Immature natural killer cell (primary cell): ENCODE data around the gene AP1S2. TPM values are rescaled to one million over a fixed set of nuclear protein-coding genes. Genes with fewer than 3 reads are reported as not detected.

Source experiments
- DNase-seq, 3 donors: peaks; one replicate each; pipeline ENCODE4 v3.0.0; 2022; ENCODE audit warnings: mixed read lengths in 1 of 3
- H3K27ac Mint-ChIP-seq, 6 donors: one replicate each; pipeline ENCODE4 v1.8.0; 2020; ENCODE audit warnings: mixed read lengths in 6 of 6, mild to moderate bottlenecking in 5 of 6, inconsistent platforms in 4 of 6, moderate library complexity in 3 of 6
- H3K27me3 Mint-ChIP-seq, 3 donors: one replicate each; pipeline ENCODE4 v1.8.0; 2020 to 2021; ENCODE audit warnings: low read depth in 3 of 3, mild to moderate bottlenecking in 3 of 3, mixed read lengths in 3 of 3, moderate library complexity in 3 of 3, inconsistent platforms in 1 of 3
- H3K36me3 Mint-ChIP-seq, 3 donors: one replicate each; pipeline ENCODE4 v1.8.0; 2020; ENCODE audit warnings: mixed read lengths in 3 of 3, inconsistent platforms in 2 of 3, mild to moderate bottlenecking in 2 of 3
- H3K4me1 Mint-ChIP-seq, 2 donors: one replicate each; pipeline ENCODE4 v1.8.0; 2020; ENCODE audit warnings: inconsistent platforms in 2 of 2, mild to moderate bottlenecking in 2 of 2, mixed read lengths in 2 of 2, moderate library complexity in 1 of 2
- H3K4me3 Mint-ChIP-seq, 5 donors: one replicate each; pipeline ENCODE4 v1.8.0; 2020; ENCODE audit warnings: mild to moderate bottlenecking in 5 of 5, mixed read lengths in 5 of 5, inconsistent platforms in 3 of 5, moderate library complexity in 3 of 5
- H3K9me3 Mint-ChIP-seq, 6 donors: one replicate each; pipeline ENCODE4 v1.8.0; 2020; ENCODE audit warnings: mild to moderate bottlenecking in 6 of 6, mixed read lengths in 6 of 6, inconsistent platforms in 4 of 6, moderate library complexity in 3 of 6
- polyA plus RNA-seq, 3 donors: library from polyadenylated mRNA; unstranded; fragments of 300-500 nt; fragmentation: Illumina TruSeq; gene quantifications; one replicate each; pipeline ENCODE4 v1.2.3, GENCODE V29; 2021

The AP1S2 gene
- polyA plus RNA-seq, 3 donors from 2014 or later = 49.2 to 83.4 (median 71.3) TPM

DNA sequence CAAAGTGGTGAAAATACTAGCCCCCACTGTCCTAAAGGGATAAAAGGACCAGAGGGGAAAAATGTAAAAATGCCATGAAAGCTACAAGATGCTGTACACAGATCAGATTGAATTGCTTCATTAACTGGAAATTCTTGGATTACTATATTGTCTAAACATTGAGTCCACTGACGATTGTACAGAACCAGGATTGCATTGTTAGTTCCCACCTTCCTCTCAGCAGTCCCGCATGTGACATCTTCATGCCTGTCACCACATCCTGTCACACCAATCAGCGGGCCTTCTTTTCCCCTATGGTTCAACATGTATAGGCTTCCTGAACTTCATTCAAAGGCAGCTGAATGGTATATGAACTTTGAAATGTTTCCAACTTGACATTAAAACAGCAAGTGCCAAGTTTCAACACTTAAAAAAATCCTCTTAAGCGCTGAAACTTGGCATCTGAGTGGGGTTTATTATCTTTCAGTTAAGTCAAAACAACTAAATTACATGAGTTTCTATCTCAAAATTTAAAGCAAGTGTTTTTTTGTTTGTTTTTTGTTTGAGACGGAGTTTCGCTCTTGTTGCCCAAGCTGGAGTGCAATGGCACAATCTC is 39.7 kb downstream of the AP1S2 start:
- peak overlapping the region in 1 of 6 donors; percentile 5 for H3K27ac Mint-ChIP-seq
- peaks cover 7 to 60% (median 41%) of the 10 kb centered on the region in 3 donors for H3K36me3 Mint-ChIP-seq
- H3K27me3 Mint-ChIP-seq = peaks cover 3 to 4% (median 3%) of the 10 kb centered on the region in 3 donors

DNA sequence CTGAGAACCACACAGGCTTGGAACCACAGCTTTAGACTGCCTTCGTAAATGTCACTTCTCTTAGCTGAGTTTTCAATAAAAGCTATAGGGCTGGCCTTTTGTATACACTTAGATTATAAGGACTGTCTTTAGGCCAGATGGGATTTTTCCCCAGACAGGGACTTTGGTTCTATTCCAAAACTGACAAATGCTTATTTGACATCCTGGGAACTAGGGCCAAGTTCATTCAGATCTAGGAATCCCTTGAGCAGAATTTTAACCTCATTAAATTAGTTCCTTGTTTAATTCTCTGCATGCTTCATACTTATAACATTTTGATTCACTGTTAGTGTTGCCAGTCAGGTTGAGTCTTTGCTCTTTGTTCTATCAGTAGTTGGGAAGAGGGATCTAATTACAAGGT is 41.2 kb downstream of the AP1S2 start:
- Mint-ChIP-seq H3K27ac (no peak overlapping the region), H3K4me3 (no peak overlapping the region), H3K9me3 (no peaks in the 10 kb centered on the region), H3K4me1 (peaks cover 35 to 36% of the 10 kb centered on the region in 2 donors), H3K36me3 (peaks cover 7 to 63% (median 45%) of the 10 kb centered on the region in 3 donors), H3K27me3 (peaks cover 3 to 4% (median 3%) of the 10 kb centered on the region in 3 donors)
- DNase-seq = no peak

More for the DNA sequence above, 39.7 kb downstream of the AP1S2 start:
- no peaks in the 10 kb centered on the region for H3K9me3 Mint-ChIP-seq
- DNase-seq = peak in 2 of 3 donors; percentile 6 to 11
- peaks cover 35 to 36% of the 10 kb centered on the region in 2 donors for H3K4me1 Mint-ChIP-seq
- H3K4me3 Mint-ChIP-seq = no peak overlapping the region

DNA sequence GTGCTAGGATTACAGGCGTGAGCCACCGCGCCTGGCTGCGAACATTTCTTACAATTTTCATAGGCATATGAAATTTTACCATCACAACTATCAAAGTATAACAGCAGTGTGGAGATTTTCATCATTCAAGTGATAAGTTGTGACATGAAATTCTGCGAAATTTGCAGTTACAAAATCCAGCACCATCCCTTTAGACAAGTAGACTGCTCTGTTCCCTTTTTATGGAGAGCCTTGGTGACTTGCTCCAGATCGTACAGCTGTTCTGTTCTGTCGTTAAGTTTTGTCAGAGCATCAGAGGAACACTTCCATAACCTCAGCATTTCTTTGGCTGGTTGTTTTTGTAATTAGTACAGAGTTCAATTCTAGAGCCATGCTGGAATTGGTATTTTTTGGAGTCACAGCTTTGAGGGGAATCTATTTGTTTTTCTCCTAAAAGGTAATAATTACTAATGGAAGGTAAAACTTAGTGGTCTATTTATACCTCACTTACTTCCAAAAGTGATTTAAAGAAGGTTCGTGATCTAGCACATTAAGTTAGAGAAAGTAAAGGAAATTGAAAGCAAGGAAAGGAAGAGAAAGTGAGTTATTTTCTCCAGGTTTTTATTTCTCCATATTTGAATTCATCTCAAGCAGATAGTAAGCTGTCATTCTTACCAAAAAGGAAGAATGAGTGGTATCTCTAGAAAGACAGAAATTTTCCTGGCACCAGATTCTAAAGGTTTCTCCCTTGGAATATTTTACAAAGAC is 42.2 kb downstream of the AP1S2 start:
- Mint-ChIP-seq H3K4me1 (peaks cover 33 to 35% of the 10 kb centered on the region in 2 donors), H3K4me3 (no peak overlapping the region), H3K27me3 (peaks cover 3 to 4% (median 3%) of the 10 kb centered on the region in 3 donors), H3K9me3 (no peaks in the 10 kb centered on the region), H3K27ac (no peak overlapping the region), H3K36me3 (peaks cover 4 to 63% (median 41%) of the 10 kb centered on the region in 3 donors)
- DNase-seq = no peak

DNA sequence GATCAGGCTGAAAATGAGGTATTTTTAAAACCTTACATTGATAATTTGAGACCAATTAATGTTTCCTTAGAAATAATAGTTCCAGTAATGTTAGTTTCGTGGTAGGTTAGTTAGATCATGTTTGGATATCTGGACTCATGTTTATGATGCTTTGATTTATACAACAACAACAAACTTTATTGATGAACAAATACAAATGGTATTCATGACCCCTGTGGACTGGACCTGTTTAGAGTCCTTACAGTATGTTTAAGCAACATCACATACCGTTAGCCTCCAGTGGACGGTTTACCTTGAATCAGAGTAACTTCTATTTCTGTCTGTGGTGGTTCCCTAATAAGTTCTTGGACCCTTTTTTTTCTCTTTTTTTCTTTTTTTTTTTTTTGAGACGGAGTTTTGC is 46.4 kb downstream of the AP1S2 start:
- no peaks in the 10 kb centered on the region for H3K27me3 Mint-ChIP-seq
- H3K27ac Mint-ChIP-seq = no peak overlapping the region
- peaks cover 0 to 13% of the 10 kb centered on the region in 2 donors for H3K4me1 Mint-ChIP-seq
- peaks cover 4 to 65% (median 41%) of the 10 kb centered on the region in 3 donors for H3K36me3 Mint-ChIP-seq
- H3K4me3 Mint-ChIP-seq = no peak overlapping the region
- no peaks in the 10 kb centered on the region for H3K9me3 Mint-ChIP-seq
- DNase-seq = no peak

DNA sequence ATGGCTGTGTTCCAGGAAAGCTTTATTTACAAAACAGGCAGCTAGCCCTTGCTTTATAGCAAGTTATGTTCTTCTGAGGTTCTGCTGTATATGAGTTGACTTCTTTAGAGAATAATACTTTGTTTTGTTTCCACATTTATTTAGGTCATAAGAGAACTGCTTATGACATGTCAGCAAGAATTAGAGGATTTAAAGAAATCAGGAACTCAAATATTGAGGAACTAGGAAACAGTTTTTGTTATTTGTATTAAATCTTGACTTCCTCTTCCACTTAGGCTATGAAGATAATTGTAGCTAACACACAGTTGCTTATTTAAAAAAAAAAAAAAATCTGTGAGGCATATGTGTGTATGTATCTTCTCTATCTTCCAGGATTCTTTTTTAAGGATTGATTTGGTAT is 50.0 kb downstream of the AP1S2 start:
- no peak for DNase-seq
- no peaks in the 10 kb centered on the region for H3K9me3 Mint-ChIP-seq
- H3K27ac Mint-ChIP-seq = peak overlapping the region in 1 of 6 donors; percentile 37
- peaks cover 6 to 46% (median 26%) of the 10 kb centered on the region in 3 donors for H3K36me3 Mint-ChIP-seq
- no peak overlapping the region for H3K4me3 Mint-ChIP-seq
- H3K27me3 Mint-ChIP-seq = no peaks in the 10 kb centered on the region
- peaks cover 2 to 16% of the 10 kb centered on the region in 2 donors for H3K4me1 Mint-ChIP-seq

DNA sequence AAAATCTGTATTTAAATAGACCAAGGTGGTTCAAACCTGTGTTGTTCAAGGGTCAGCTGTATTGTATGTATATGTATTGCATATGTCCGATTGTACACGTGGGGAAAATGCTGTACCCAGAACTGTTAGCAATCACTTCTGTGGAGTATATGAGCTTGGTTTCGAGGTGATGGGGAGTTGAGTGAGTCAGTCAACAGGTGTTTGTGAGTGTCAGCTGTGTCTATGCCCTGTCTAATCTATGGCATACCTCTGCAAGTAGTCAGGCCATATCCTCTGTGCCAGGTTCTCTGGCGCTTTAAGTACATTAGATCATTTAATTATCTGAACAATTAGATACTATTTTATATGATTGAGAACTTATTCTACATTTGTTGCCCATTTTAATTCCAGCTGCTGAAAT is 56.9 kb downstream of the AP1S2 start:
- peaks cover 43 to 66% of the 10 kb centered on the region in 2 donors for H3K4me1 Mint-ChIP-seq
- peaks cover 7 to 28% (median 17%) of the 10 kb centered on the region in 3 donors for H3K36me3 Mint-ChIP-seq
- H3K27me3 Mint-ChIP-seq = peaks cover 0 to 1% (median 0%) of the 10 kb centered on the region in 3 donors
- H3K27ac Mint-ChIP-seq = peak overlapping the region in 2 of 6 donors; percentile 29 to 57
- peak overlapping the region in 1 of 5 donors; percentile 35 for H3K4me3 Mint-ChIP-seq
- no peak for DNase-seq
- no peaks in the 10 kb centered on the region for H3K9me3 Mint-ChIP-seq

DNA sequence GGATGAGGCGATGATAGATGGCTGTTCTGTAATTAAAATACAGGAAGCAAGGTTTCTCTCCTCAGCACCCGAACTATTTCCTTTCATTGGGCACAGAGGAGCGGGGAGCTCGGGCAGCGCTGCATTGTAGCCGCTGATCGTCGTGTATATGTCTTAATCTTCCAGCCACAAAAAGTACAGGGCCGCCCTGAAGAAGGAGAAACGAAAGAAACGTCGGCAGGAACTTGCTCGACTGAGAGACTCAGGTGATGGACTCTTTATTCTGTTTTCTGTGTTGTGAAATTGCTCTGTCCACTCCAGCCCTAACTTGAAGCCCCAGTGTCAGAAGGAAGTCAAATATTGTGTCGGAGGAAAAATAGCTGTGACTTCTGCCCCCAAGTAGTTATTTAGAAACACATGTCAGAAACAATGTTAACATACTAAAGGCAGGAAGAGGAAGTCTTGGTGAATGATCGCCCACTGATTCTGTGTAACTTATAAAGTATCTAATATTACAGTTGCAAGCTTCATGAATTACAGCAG is 63.8 kb downstream of the AP1S2 start:
- peaks cover 0 to 10% (median 4%) of the 10 kb centered on the region in 3 donors for H3K36me3 Mint-ChIP-seq
- no peaks in the 10 kb centered on the region for H3K27me3 Mint-ChIP-seq
- H3K27ac Mint-ChIP-seq = no peak overlapping the region
- peaks cover 26 to 43% of the 10 kb centered on the region in 2 donors for H3K4me1 Mint-ChIP-seq
- no peak overlapping the region for H3K4me3 Mint-ChIP-seq
- no peak for DNase-seq
- no peaks in the 10 kb centered on the region for H3K9me3 Mint-ChIP-seq

DNA sequence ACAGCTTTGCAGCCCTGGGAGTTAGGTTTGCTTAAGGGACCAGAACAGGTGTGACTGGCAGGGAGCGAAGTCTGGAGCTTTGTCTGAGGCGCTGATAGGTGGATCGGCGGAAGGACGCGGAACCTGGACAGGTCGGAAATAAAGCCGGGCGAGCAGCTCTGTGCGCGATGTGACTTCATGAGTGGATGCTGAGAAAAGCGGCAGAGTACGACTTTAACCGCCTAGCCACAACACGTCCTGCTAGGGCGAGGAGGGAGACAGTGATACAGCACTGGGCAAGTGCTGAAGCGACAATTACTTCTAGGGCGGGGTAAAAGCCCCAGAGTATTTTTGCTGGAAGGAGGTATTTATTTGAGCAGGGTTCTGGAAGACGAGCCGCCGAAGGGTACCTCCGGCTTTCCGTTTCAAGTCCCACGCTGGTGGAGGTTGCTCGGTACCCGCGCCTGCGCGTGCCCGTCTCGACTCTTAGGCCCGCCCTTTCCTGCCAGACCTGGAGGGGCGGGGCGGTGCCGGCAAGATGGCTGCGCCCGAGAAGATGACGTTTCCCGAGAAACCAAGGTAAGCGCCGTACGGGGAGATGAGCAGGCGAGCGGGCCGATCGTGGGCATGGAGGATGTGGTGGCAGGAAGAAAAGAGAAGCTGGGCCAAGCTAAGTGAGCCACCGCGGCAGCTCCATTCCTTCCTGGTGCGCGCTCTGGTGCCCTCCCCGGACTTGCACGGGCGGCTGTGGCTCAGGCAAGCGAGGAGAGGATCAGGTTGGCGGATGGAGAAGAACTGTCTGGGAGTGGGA is 64.4 kb downstream of the AP1S2 start, which contains the start of gene ZRSR2:
Gene ZRSR2, plus strand, starts transcription at position 506 of the 790 bp plus-strand sequence. Its CDS starts 12 bp downstream, at position 518.
- H3K4me3 Mint-ChIP-seq = no peak within 1 kb of the TSS
- peaks cover 0 to 9% (median 4%) of the 10 kb centered on the region in 3 donors for H3K36me3 Mint-ChIP-seq
- DNase-seq = peak; percentile 91
- H3K9me3 Mint-ChIP-seq = no peaks in the 10 kb centered on the region
- no peaks in the 10 kb centered on the region for H3K27me3 Mint-ChIP-seq
- no peak within 1 kb of the TSS for H3K27ac Mint-ChIP-seq
- H3K4me1 Mint-ChIP-seq = peaks cover 22 to 36% of the 10 kb centered on the region in 2 donors

DNA sequence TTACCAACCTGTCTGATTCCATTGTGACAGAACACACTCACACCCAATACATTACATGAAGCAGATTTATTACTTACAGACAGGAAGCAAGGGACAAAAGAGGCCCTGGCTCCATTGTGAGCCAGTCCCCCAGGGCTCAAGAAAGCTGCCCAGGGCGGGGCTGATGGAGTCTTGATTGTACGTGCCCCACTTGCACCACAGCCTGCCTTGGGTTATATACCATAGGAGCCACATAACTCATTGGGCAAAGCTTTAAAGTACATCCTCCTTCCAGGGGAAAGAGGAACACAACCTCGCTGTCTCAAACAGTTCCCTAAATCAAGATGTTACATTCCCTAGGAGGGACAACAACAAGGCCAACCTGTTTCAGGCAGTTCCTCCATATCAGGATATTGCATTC is 67.7 kb downstream of the AP1S2 start:
- peaks cover 9 to 23% (median 14%) of the 10 kb centered on the region in 3 donors for H3K36me3 Mint-ChIP-seq
- H3K27ac Mint-ChIP-seq = peak overlapping the region in 3 of 6 donors; percentile 55 to 64 (median 60)
- DNase-seq = no peak
- no peak overlapping the region for H3K4me3 Mint-ChIP-seq
- peaks cover 8 to 16% of the 10 kb centered on the region in 2 donors for H3K4me1 Mint-ChIP-seq
- H3K9me3 Mint-ChIP-seq = no peaks in the 10 kb centered on the region
- H3K27me3 Mint-ChIP-seq = peaks cover 0 to 2% (median 0%) of the 10 kb centered on the region in 3 donors

DNA sequence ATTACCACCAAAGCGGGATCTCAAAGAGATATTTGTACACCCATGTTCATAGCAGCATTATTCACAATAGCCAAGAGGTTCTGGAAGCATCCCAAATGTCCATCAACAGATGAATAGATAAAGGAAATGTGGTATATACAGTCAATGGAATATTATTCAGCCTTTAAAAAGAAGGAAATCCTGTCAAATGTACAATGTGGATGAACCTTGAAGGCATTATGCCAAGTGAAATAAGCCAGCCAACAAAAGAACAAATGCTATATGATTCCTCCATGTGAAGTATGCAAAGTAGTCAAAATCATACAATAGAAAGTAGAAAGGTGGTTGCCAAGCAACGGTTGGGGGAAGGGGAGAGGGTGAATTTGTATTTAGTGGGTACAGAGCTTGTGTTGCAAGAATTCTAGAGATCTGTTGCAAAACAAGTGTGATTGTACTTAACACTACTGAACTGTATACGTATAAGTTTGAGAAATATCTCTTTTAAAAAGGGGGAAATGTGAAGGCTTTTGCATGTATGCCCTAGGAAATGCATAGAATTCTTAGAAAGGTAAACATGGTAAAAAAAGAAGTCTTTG is 69.3 kb downstream of the AP1S2 start:
- H3K36me3 Mint-ChIP-seq = peaks cover 9 to 28% (median 14%) of the 10 kb centered on the region in 3 donors
- peaks cover 11 to 20% of the 10 kb centered on the region in 2 donors for H3K4me1 Mint-ChIP-seq
- no peak for DNase-seq
- peaks cover 0 to 2% (median 0%) of the 10 kb centered on the region in 3 donors for H3K27me3 Mint-ChIP-seq
- H3K9me3 Mint-ChIP-seq = no peaks in the 10 kb centered on the region
- H3K27ac Mint-ChIP-seq = no peak overlapping the region
- H3K4me3 Mint-ChIP-seq = no peak overlapping the region

DNA sequence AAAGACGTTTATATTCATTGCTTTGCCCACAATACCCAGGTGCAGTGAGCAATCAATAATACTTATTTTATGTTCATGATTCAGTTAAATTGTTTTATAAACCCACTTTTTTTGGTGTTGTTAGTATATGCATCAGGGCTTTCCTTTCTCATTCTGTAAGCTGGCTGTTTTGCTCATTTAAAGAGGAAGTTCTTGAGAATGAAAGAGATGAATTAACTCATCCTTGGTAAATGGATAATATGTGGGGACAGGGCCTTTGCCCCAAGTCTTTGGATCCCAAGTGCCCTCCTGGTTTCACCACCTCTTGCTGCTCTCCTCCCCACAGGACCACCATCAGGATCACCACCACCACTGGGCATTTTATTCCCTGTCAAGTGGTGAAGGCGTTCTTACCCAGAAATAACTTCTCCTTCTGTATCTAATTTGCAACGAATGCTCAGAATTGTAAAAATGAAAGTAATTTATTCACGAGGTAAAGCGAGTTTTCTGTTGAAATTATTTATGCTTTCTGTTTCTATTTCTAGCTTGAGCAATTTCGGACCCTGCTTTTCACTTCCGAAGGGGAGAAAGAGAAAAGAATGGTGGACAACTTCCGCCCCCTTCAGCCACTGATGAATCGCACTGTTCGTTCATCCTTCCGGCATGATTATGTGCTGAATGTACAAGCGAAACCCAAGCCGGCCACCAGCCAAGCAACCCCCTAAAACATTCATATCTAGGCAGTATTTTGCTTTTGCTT is 72.5 kb downstream of the AP1S2 start:
- Mint-ChIP-seq H3K9me3 (no peaks in the 10 kb centered on the region), H3K4me3 (peak overlapping the region; percentile 84 to 97 (median 89)), H3K4me1 (peaks cover 8 to 12% of the 10 kb centered on the region in 2 donors), H3K36me3 (peaks cover 9 to 46% (median 18%) of the 10 kb centered on the region in 3 donors), H3K27me3 (peaks cover 0 to 2% (median 0%) of the 10 kb centered on the region in 3 donors), H3K27ac (peak overlapping the region; percentile 96 to 99 (median 98))
- DNase-seq = peak; percentile 18 to 43 (median 42)
